IMR-90 (cell line): ENCODE results near the gene WNT7A. TPM values are rescaled to one million over a fixed set of nuclear protein-coding genes. Genes with fewer than 3 reads are reported as not detected.

Experiments used
- ATAC-seq: fragments of 200-7000 bp; cut with Tn5 transposase; 2 replicates; pipeline ENCODE4 v1.9.1; 2020; ENCODE audit warnings: low read depth, mild to moderate bottlenecking, moderate library complexity
- BruUV-seq: library from RNA; stranded (reverse); fragments of 400-500 nt; replicated peaks from 2 replicates; lab custom pipeline; 2021; lab: Mats Ljungman, UMichigan
- CTCF ChIA-PET: fragments of 300-600 bp; formaldehyde crosslinking; extraction: SDS; loops from one replicate; lab custom pipeline; 2021; ENCODE audit warnings: antibody characterized with exemption; lab: Yijun Ruan, JAX
- POLR2A ChIA-PET: fragments of 300-600 bp; sonication (Branson Sonifier 250); formaldehyde crosslinking; loops from one replicate; lab custom pipeline; 2022; ENCODE audit warnings: antibody characterized with exemption; ENCODE audit not compliant: unreplicated experiment; lab: Charles Lee
- DNase-seq: peaks from one replicate; pipeline ENCODE4 v3.0.0; 2013
- H2AFZ ChIP-seq: replicated peaks from 2 replicates; pipeline ENCODE3; 2013; ENCODE audit warnings: low read length, mild to moderate bottlenecking; ENCODE audit not compliant: poor library complexity
- H2AK5ac ChIP-seq: 2 replicates; pipeline ENCODE4 v1.6.1; 2013; ENCODE audit warnings: low read depth, low read length, inconsistent platforms
- H2AK9ac ChIP-seq: replicated peaks from 2 replicates; pipeline ENCODE3; 2013; ENCODE audit warnings: mild to moderate bottlenecking, low read depth, low read length, moderate library complexity; ENCODE audit not compliant: poor library complexity
- H2BK120ac ChIP-seq: 2 replicates; pipeline ENCODE4 v1.6.1; 2013; ENCODE audit warnings: low read depth, low read length, inconsistent platforms
- H2BK15ac ChIP-seq: 3 replicates; pipeline ENCODE4 v1.6.1; 2013; ENCODE audit warnings: low read depth, low read length, inconsistent platforms
- H2BK20ac ChIP-seq: 2 replicates; pipeline ENCODE4 v1.6.1; 2013; ENCODE audit warnings: low read depth, mild to moderate bottlenecking, inconsistent platforms, low read length, moderate library complexity
- H2BK5ac ChIP-seq: 2 replicates; pipeline ENCODE4 v1.6.1; 2013; ENCODE audit warnings: mild to moderate bottlenecking, low read depth, low read length, inconsistent platforms; ENCODE audit not compliant: poor library complexity, severe bottlenecking
- H3K14ac ChIP-seq: replicated peaks from 2 replicates; pipeline ENCODE4 v1.6.1; 2013; ENCODE audit warnings: low read depth, low read length, inconsistent platforms
- H3K18ac ChIP-seq: 2 replicates; pipeline ENCODE4 v1.6.1; 2013; ENCODE audit warnings: low read depth, low read length, control low read depth
- H3K23ac ChIP-seq: 2 replicates; pipeline ENCODE4 v1.6.1; 2013; ENCODE audit warnings: low read depth, low read length, inconsistent platforms
- H3K27ac ChIP-seq: 2 replicates; pipeline ENCODE4 v1.5.1; 2013; ENCODE audit warnings: mild to moderate bottlenecking, control low read depth, low read length; ENCODE audit not compliant: insufficient read depth
- H3K27me3 ChIP-seq: 2 replicates; pipeline ENCODE4 v1.6.1; 2013; ENCODE audit warnings: low read length; ENCODE audit not compliant: control insufficient read depth, insufficient read depth
- H3K36me3 ChIP-seq: 2 replicates; pipeline ENCODE4 v1.6.1; 2013; ENCODE audit warnings: low read length, mixed read lengths; ENCODE audit not compliant: control insufficient read depth, insufficient read depth
- H3K4ac ChIP-seq: 2 replicates; pipeline ENCODE4 v1.6.1; 2013; ENCODE audit warnings: low read depth, low read length, inconsistent platforms
- H3K4me1 ChIP-seq: 2 replicates; pipeline ENCODE4 v1.6.1; 2013; ENCODE audit warnings: low read length, mixed read lengths; ENCODE audit not compliant: control insufficient read depth, insufficient read depth
- H3K4me2 ChIP-seq: 2 replicates; pipeline ENCODE4 v1.6.1; 2013; ENCODE audit warnings: low read depth, mild to moderate bottlenecking, control low read depth, low read length, moderate library complexity
- H3K4me3 ChIP-seq: 2 replicates; pipeline ENCODE4 v1.5.1; 2013; ENCODE audit warnings: low read depth, mild to moderate bottlenecking, control low read depth, low read length, moderate library complexity; ENCODE audit not compliant: insufficient read depth
- H3K56ac ChIP-seq: 2 replicates; pipeline ENCODE4 v1.6.1; 2013; ENCODE audit warnings: low read length, inconsistent platforms; ENCODE audit not compliant: insufficient read depth; ENCODE audit errors: extremely low read depth
- H3K79me1 ChIP-seq, 2 experiments: 2 replicates each; pipeline ENCODE4 v1.6.1; 2013; ENCODE audit warnings: low read length in 2 of 2, inconsistent platforms in 1 of 2, low read depth in 1 of 2
- H3K9ac ChIP-seq: 2 replicates; pipeline ENCODE4 v1.6.1; 2013; ENCODE audit warnings: low read depth, low read length, control low read depth
- H3K9me1 ChIP-seq: 2 replicates; pipeline ENCODE4 v1.6.1; 2013; ENCODE audit warnings: low read length, inconsistent platforms; ENCODE audit not compliant: insufficient read depth
- H3K9me3 ChIP-seq: 2 replicates; pipeline ENCODE4 v1.6.1; 2013; ENCODE audit warnings: low read length; ENCODE audit not compliant: control insufficient read depth, insufficient read depth
- H4K20me1 ChIP-seq: 2 replicates; pipeline ENCODE4 v1.6.1; 2013; ENCODE audit warnings: low read length, inconsistent platforms; ENCODE audit not compliant: insufficient read depth
- H4K5ac ChIP-seq: 2 replicates; pipeline ENCODE4 v1.6.1; 2013; ENCODE audit warnings: mild to moderate bottlenecking, low read depth, low read length, control low read depth
- H4K8ac ChIP-seq, 2 experiments: 2 replicates each; pipeline ENCODE4 v1.6.1; 2013; ENCODE audit warnings: low read depth in 2 of 2, low read length in 2 of 2, control low read depth in 1 of 2, inconsistent platforms in 1 of 2
- H4K91ac ChIP-seq: 2 replicates; pipeline ENCODE4 v1.6.1; 2013; ENCODE audit warnings: low read depth, low read length, inconsistent platforms; ENCODE audit not compliant: insufficient read depth
- BHLHE40 ChIP-seq: fragments of 150-350 bp; IDR thresholded peaks from 2 replicates; pipeline ENCODE4 v1.6.1; 2016; ENCODE audit warnings: mild to moderate bottlenecking, low read depth, low read length
- CTCF ChIP-seq: conservative IDR thresholded peaks from 2 replicates; pipeline ENCODE4 v1.5.1; 2012; ENCODE audit warnings: mild to moderate bottlenecking, low read depth, low read length, improper control_type of control experiment
- FOS ChIP-seq: fragments of 150-350 bp; IDR thresholded peaks from 2 replicates; pipeline ENCODE4 v1.6.1; 2016; ENCODE audit warnings: low read depth, low read length
- MAFK ChIP-seq: IDR thresholded peaks from 2 replicates; pipeline ENCODE4 v1.6.1; 2012; ENCODE audit warnings: low read depth, low read length, improper control_type of control experiment
- MAZ ChIP-seq: IDR thresholded peaks from 2 replicates; pipeline ENCODE4 v1.6.1; 2012; ENCODE audit warnings: low read depth, mild to moderate bottlenecking, low read length, improper control_type of control experiment, moderate library complexity, borderline replicate concordance
- NFE2L2 ChIP-seq: fragments of 150-350 bp; IDR thresholded peaks from 2 replicates; pipeline ENCODE4 v1.6.1; 2016; ENCODE audit warnings: low read depth, mild to moderate bottlenecking, low read length
- RCOR1 ChIP-seq: IDR thresholded peaks from 2 replicates; pipeline ENCODE4 v1.6.1; 2012; ENCODE audit warnings: mild to moderate bottlenecking, low read length, improper control_type of control experiment; ENCODE audit not compliant: insufficient replicate concordance
- WGBS, 2 experiments: methylation state at CpG; one replicate each; pipeline versions ENCODE4 v1.1.5 to v1.1.7; 2013; ENCODE audit warnings: missing lambda C conversion rate in 2 of 2; ENCODE audit not compliant: insufficient read length in 1 of 2; ENCODE audit errors: extremely low coverage in 2 of 2; 5-methylcytosine and 5-hydroxymethylcytosine counted together
- dilution Hi-C: fragments of 300-500 bp; cut with HindIII; formaldehyde crosslinking; loops from one replicate; pipeline ENCODE4 v1.14.3; 2018; ENCODE audit warnings: low sequenced_read_pairs; ENCODE audit not compliant: unreplicated experiment
- in situ Hi-C: fragments of 300-500 bp; cut with MboI; formaldehyde crosslinking; loops from 3 replicates; pipeline ENCODE4 v1.14.3; 2019; ENCODE audit warnings: low sequenced_read_pairs, inconsistent platforms, mixed read lengths
- intact Hi-C: fragments of 100-400 bp; cut with micrococcal nuclease; formaldehyde crosslinking; loops from 2 replicates; pipeline ENCODE4 v1.10.0; 2022
- polyA plus RNA-seq, 3 experiments: library from polyadenylated mRNA; depleted of rRNA; stranded (reverse); fragments of >200 nt; gene quantifications; 2 replicates each; pipeline ENCODE4 v1.2.3, GENCODE V29; 2012; ENCODE audit warnings: low replicate concordance in 1 of 3
- total RNA-seq: library from RNA; depleted of rRNA; stranded (reverse); fragments of >200 nt; gene quantifications from 2 replicates; pipeline ENCODE4 v1.2.3, GENCODE V29; 2012
- TF ChIP-seq, protein P1 (sequence below): fragments of 150-350 bp; IDR thresholded peaks from 2 replicates; pipeline ENCODE4 v1.6.1; 2016; ENCODE audit warnings: low read depth, mild to moderate bottlenecking, low read length, moderate library complexity, borderline replicate concordance

WNT7A gene
- total and polyA plus RNA-seq, 2 of the 4 experiments (the other 2 are of a cell fraction), result not detected

DNA sequence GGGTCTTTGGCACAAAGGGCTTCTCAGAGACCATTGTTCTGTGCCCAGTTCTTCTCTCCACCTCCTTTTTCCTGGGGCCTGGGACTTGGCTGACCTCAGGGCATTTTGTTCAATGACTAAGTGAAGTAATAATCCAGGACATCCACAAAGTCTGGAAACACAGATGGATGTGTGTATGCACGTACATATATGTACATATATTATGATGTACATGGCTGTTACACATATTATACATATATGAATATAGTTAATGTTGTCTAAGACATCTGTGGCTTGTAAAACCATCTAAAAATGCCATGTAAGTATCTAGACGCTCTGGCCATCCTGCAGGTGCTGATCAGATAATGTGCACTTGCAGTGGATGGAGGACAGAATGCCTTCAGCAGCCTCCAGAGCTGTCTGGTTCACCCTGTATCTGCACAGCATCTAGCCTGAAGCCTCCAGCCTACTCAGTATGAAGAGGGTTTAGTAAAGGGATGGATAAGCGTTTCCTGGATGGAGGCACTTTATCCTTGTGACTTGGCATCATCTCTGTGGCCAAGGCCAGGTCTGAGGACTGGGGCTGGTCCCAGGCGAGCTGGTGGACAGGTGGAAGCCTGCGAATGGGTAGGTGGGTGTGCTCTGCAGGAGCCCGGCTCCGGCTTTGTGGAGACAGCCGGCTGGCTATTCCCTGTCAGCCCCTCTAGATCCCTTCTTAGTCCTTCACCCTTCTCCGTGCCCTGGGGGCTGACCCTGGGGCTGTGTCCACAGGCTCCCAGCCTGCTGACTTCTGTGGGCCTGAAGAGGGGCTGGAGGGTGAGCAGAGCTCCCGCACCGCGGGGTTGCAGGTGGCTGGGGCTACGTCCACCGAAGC lies 88.4 kb downstream of the WNT7A start (continued):
- TF ChIP-seq FOS, result no peak

- no peak overlapping the region for H4K8ac ChIP-seq
- no peaks in the 10 kb centered on the region for H3K9me1 ChIP-seq
- no peaks in the 10 kb centered on the region for H4K20me1 ChIP-seq
- no peak overlapping the region for H2AK5ac ChIP-seq
- H3K23ac ChIP-seq, result no peak overlapping the region
- H3K18ac ChIP-seq, result no peak overlapping the region
- H2AFZ ChIP-seq, result no peak overlapping the region
- H2BK120ac ChIP-seq, result no peak overlapping the region
- in situ Hi-C loops, result no loop called here
- no peak overlapping the region for H2BK15ac ChIP-seq
- no peak overlapping the region for H4K91ac ChIP-seq
- CTCF ChIA-PET, result no interaction called here
- H3K4me2 ChIP-seq, result no peak overlapping the region
- H3K27ac ChIP-seq, result no peak overlapping the region
- H4K5ac ChIP-seq, result no peak overlapping the region
- no peak overlapping the region for H3K9ac ChIP-seq
- H3K9me3 ChIP-seq, result peaks cover 6% of the 10 kb centered on the region; the same call in 1 of the 2 replicates
- dilution Hi-C loops, result no loop called here
- no peak overlapping the region for H2AK9ac ChIP-seq
- POLR2A ChIA-PET, result no interaction called here
- H2BK5ac ChIP-seq, result no peak overlapping the region
- no peak overlapping the region for H3K4ac ChIP-seq
- ATAC-seq, result no peak
- H3K79me1 ChIP-seq, result no peaks in the 10 kb centered on the region
- no peaks in the 10 kb centered on the region for H3K27me3 ChIP-seq
- BruUV-seq, result no TSS peak
- no peak for TF ChIP-seq FOS
- TF ChIP-seq NFE2L2, result no peak
- TF ChIP-seq MAZ, result no peak
- no peak for TF ChIP-seq RCOR1
- no peak for TF ChIP-seq MAFK
- no peak for TF ChIP-seq CTCF
- no peak for TF ChIP-seq BHLHE40
- TF ChIP-seq, protein P1, sequence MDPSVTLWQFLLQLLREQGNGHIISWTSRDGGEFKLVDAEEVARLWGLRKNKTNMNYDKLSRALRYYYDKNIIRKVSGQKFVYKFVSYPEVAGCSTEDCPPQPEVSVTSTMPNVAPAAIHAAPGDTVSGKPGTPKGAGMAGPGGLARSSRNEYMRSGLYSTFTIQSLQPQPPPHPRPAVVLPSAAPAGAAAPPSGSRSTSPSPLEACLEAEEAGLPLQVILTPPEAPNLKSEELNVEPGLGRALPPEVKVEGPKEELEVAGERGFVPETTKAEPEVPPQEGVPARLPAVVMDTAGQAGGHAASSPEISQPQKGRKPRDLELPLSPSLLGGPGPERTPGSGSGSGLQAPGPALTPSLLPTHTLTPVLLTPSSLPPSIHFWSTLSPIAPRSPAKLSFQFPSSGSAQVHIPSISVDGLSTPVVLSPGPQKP, result no peak
- H2BK20ac ChIP-seq, result no peak overlapping the region
- H3K14ac ChIP-seq, result no peak overlapping the region
- H3K56ac ChIP-seq, result no peak overlapping the region
- H3K4me1 ChIP-seq, result no peaks in the 10 kb centered on the region
- no peak for DNase-seq
- intact Hi-C loops, result no loop called here
- H3K4me3 ChIP-seq, result no peak overlapping the region
- H3K36me3 ChIP-seq, result no peaks in the 10 kb centered on the region
- 32% methylated on average over 4 of the region's 13 CpGs; no CpG with 5 or more reads in 1 of the 2 experiments for WGBS, 2 experiments
These were observed 89.3 kb downstream of the WNT7A start for GRCh38 chr3:13790376-13791197.
